Measurements from ENCODE around the gene SLC27A1. TPM values are rescaled to one million over a fixed set of nuclear protein-coding genes. Genes with fewer than 3 reads are reported as not detected.

SLC27A1 gene
- total and polyA plus RNA-seq, 9 of the 15 experiments (the other 6 are each of a cell fraction or from before 2014, with no cell fraction given), result 0.06 to 3.0 (median 1.1) TPM

DNA sequence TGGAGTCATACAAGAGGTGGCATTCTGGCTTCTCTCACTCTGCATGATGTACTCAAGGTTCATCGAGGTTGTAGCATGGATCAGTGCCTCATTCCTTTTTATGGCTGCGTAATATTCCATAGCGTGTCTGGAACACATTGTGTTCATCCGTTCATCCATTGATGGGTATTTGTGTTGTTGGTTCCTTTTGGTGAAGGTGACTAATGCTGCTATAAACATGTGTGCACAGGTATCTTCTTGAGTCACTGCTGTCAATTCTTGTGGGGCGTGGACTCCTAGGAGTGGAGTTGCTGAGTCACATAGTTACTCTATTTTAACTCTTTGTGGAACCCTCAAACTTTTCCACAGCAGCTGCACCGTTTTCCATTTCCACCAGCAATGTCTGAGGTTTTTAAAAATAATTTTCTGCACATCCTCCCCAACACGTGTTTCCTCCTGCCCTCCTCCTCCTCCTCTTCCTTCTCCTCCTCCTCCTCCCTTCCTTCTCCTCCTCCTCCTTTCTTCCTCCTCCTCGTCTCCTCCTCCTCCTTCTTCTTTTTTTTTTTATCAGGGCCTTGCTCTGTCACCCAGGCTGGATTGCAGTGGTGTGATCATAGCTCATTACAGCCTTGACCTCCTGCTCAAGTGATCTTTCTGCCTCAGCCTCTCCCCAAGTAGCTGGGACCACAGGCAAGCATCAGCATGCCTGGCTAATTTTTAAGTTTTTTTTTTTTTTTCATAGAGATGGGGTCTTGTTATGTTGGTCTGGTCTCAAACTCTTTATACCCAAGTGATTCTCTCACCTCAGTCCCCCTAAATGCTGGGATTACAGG, 19.9 kb upstream of the SLC27A1 start (continued):
- TF ChIP-seq ZNF41 (CRISPR knock-in tag; conservative IDR thresholded peaks at IDR 0.05) (no peak), PPARD (CRISPR knock-in tag; IDR thresholded peaks at IDR 0.05) (no peak), MTA3 (IDR thresholded peaks at IDR 0.05; ENCODE audit: borderline replicate concordance) (no peak), CTBP1 (IDR thresholded peaks at IDR 0.05; ENCODE audit: borderline replicate concordance) (0 out of 2 replicates have a peak, but pooled peaks have one; percentile 33), CBX3 (IDR thresholded peaks at IDR 0.05; ENCODE audit: borderline replicate concordance in 1 of 2, low read length in 2 of 2) (no peak), RBM34 (IDR thresholded peaks at IDR 0.05; ENCODE audit: borderline replicate concordance, insufficient read depth, low read length) (no peak), FOSL1 (tag; conservative IDR thresholded peaks at IDR 0.05) (peak; percentile 61), ARNT (IDR thresholded peaks at IDR 0.05) (no peak), ZNF778 (CRISPR knock-in tag; IDR thresholded peaks at IDR 0.05) (no peak), CBX2 (IDR thresholded peaks at IDR 0.05; ENCODE audit: insufficient read depth, low read length, poor library complexity, severe bottlenecking) (no peak), TAF9B (IDR thresholded peaks at IDR 0.05; ENCODE audit: partially characterized antibody) (no peak), EGR1 (conservative IDR thresholded peaks at IDR 0.05) (peak; percentile 75), SP2 (IDR thresholded peaks at IDR 0.05; ENCODE audit: extremely low read depth, low read depth, low read length, poor library complexity, severe bottlenecking) (no peak), SOX6 (IDR thresholded peaks at IDR 0.05) (no peak), ESRRB (CRISPR knock-in tag; IDR thresholded peaks at IDR 0.05; ENCODE audit: borderline replicate concordance) (no peak), NFIX (CRISPR knock-in tag; IDR thresholded peaks at IDR 0.05; ENCODE audit: low read depth) (no peak)
- TF ChIP-seq, protein P1, sequence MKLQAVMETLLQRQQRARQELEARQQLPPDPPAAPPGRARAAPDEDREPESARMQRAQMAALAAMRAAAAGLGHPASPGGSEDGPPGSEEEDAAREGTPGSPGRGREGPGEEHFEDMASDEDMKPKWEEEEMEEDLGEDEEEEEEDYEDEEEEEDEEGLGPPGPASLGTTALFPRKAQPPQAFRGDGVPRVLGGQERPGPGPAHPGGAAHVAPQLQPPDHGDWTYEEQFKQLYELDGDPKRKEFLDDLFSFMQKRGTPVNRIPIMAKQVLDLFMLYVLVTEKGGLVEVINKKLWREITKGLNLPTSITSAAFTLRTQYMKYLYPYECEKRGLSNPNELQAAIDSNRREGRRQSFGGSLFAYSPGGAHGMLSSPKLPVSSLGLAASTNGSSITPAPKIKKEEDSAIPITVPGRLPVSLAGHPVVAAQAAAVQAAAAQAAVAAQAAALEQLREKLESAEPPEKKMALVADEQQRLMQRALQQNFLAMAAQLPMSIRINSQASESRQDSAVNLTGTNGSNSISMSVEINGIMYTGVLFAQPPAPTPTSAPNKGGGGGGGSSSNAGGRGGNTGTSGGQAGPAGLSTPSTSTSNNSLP (IDR thresholded peaks at IDR 0.05; ENCODE audit: borderline replicate concordance, low read depth, low read length), result no peak
- TF ChIP-seq, protein P2, sequence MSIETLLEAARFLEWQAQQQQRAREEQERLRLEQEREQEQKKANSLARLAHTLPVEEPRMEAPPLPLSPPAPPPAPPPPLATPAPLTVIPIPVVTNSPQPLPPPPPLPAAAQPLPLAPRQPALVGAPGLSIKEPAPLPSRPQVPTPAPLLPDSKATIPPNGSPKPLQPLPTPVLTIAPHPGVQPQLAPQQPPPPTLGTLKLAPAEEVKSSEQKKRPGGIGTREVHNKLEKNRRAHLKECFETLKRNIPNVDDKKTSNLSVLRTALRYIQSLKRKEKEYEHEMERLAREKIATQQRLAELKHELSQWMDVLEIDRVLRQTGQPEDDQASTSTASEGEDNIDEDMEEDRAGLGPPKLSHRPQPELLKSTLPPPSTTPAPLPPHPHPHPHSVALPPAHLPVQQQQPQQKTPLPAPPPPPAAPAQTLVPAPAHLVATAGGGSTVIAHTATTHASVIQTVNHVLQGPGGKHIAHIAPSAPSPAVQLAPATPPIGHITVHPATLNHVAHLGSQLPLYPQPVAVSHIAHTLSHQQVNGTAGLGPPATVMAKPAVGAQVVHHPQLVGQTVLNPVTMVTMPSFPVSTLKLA (conservative IDR thresholded peaks at IDR 0.05), result peak; percentile 38 to 71; a peak in 3 of 4 replicates
- TF ChIP-seq, protein P3, sequence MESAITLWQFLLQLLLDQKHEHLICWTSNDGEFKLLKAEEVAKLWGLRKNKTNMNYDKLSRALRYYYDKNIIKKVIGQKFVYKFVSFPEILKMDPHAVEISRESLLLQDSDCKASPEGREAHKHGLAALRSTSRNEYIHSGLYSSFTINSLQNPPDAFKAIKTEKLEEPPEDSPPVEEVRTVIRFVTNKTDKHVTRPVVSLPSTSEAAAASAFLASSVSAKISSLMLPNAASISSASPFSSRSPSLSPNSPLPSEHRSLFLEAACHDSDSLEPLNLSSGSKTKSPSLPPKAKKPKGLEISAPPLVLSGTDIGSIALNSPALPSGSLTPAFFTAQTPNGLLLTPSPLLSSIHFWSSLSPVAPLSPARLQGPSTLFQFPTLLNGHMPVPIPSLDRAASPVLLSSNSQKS (CRISPR knock-in tag; IDR thresholded peaks at IDR 0.05), result no peak
- TF ChIP-seq, protein P4, sequence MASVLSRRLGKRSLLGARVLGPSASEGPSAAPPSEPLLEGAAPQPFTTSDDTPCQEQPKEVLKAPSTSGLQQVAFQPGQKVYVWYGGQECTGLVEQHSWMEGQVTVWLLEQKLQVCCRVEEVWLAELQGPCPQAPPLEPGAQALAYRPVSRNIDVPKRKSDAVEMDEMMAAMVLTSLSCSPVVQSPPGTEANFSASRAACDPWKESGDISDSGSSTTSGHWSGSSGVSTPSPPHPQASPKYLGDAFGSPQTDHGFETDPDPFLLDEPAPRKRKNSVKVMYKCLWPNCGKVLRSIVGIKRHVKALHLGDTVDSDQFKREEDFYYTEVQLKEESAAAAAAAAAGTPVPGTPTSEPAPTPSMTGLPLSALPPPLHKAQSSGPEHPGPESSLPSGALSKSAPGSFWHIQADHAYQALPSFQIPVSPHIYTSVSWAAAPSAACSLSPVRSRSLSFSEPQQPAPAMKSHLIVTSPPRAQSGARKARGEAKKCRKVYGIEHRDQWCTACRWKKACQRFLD (CRISPR knock-in tag; IDR thresholded peaks at IDR 0.05), result no peak
- TF ChIP-seq, protein P5, sequence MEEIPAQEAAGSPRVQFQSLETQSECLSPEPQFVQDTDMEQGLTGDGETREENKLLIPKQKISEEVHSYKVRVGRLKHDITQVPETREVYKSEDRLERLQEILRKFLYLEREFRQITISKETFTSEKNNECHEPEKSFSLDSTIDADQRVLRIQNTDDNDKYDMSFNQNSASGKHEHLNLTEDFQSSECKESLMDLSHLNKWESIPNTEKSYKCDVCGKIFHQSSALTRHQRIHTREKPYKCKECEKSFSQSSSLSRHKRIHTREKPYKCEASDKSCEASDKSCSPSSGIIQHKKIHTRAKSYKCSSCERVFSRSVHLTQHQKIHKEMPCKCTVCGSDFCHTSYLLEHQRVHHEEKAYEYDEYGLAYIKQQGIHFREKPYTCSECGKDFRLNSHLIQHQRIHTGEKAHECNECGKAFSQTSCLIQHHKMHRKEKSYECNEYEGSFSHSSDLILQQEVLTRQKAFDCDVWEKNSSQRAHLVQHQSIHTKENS (CRISPR knock-in tag; IDR thresholded peaks at IDR 0.05), result no peak
